Erythroblast (primary cell): ENCODE measurements around the gene MAPK12.

Experiments used
- GATA1 ChIP-seq: IDR thresholded peaks from 2 replicates; pipeline ENCODE4 v1.6.1; 2011; ENCODE audit warnings: low read depth, mild to moderate bottlenecking, control low read depth, low read length, moderate library complexity
- POLR2A ChIP-seq: IDR thresholded peaks from 2 replicates; pipeline ENCODE4 v1.6.1; 2011; ENCODE audit warnings: mild to moderate bottlenecking, low read length

DNA sequence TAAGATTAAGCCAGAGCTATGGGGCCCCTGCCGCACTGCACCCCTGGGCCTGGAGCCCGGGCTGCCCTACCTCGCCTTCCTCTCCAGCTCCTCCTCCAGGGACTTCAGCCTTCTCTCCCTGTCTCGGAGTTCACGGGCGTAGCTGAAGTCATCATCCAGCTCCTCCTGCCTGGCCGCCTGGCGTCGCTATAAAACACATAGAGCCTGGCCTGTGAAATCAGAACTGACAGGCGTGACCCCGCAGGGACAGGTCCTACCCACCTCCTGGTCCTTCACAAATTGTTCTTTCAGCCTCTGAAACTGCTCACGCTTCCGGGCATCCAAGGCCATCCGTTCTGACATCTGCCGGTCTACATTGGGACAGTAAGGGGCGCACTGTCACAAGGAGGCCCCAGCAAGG lies 37.4 kb downstream of the MAPK12 start:
- TF ChIP-seq POLR2A (no peak), GATA1 (no peak)
